ENCODE data around the gene OMA1. TPM values are rescaled to one million over a fixed set of nuclear protein-coding genes. Genes with fewer than 3 reads are reported as not detected.

Gene OMA1
- total RNA-seq, 1 donor from 2014 or later = 2.4 TPM

DNA sequence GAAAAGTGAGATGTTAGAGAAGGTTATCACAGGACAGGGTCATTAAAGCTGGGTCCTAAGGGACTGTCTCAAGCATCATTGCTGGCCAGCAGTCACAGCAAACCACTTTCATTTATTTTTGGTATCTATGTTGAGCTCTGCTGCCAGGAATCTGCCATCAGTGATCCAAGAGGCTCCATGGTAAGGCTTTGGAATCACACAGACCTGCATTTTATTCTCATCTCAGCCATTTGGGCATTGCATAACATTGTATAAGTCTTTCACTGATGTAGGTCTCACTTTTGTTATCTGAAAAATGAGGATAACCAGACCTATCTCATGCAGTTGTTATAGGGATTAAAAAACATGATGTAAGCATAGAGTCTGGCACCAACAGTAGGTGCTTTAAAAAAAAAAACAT is 77.5 kb downstream of the OMA1 start:
- Histone ChIP-seq H3K36me3 (no peaks in the 10 kb centered on the region), H3K4me1 (no peaks in the 10 kb centered on the region), H3K4me3 (no peak overlapping the region), H3K27me3 (no peaks in the 10 kb centered on the region), H3K27ac (no peak overlapping the region), H3K9me3 (no peaks in the 10 kb centered on the region)
- TF ChIP-seq, protein P1, sequence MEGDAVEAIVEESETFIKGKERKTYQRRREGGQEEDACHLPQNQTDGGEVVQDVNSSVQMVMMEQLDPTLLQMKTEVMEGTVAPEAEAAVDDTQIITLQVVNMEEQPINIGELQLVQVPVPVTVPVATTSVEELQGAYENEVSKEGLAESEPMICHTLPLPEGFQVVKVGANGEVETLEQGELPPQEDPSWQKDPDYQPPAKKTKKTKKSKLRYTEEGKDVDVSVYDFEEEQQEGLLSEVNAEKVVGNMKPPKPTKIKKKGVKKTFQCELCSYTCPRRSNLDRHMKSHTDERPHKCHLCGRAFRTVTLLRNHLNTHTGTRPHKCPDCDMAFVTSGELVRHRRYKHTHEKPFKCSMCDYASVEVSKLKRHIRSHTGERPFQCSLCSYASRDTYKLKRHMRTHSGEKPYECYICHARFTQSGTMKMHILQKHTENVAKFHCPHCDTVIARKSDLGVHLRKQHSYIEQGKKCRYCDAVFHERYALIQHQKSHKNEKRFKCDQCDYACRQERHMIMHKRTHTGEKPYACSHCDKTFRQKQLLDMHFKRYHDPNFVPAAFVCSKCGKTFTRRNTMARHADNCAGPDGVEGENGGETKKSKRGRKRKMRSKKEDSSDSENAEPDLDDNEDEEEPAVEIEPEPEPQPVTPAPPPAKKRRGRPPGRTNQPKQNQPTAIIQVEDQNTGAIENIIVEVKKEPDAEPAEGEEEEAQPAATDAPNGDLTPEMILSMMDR (IDR thresholded peaks at IDR 0.05) = no peak
- intact Hi-C loops (cut with DNase I) = no loop called here
- DNase-seq (ENCODE audit: low spot score in 2 of 2) = no peak

DNA sequence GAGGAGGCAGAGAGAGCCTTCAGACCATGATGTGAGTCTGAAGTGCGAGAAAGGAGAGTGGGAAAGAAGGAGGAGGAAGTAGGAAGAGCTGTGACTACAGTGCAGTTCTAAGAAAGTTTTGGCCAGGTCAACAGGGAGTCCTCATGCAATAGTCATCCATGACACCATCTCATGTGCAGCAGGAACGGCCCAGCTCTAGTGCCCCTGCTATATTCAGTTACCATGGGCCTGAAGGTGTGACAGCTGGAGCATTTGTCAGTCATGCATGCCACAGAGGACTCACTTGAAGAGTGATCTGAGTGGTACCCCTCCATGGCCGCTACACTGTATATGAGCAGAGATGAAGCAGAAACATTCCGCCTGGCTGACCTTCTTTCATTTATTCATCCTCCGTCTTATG is 77.9 kb downstream of the OMA1 start:
- Histone ChIP-seq H3K9me3 (no peaks in the 10 kb centered on the region), H3K4me1 (no peaks in the 10 kb centered on the region), H3K4me3 (no peak overlapping the region), H3K27ac (no peak overlapping the region), H3K36me3 (no peaks in the 10 kb centered on the region), H3K27me3 (no peaks in the 10 kb centered on the region)
- no peak for DNase-seq (ENCODE audit: low spot score in 2 of 2)
- TF ChIP-seq, protein P1 (IDR thresholded peaks at IDR 0.05) = no peak
- intact Hi-C loops (cut with DNase I) = no loop called here

DNA sequence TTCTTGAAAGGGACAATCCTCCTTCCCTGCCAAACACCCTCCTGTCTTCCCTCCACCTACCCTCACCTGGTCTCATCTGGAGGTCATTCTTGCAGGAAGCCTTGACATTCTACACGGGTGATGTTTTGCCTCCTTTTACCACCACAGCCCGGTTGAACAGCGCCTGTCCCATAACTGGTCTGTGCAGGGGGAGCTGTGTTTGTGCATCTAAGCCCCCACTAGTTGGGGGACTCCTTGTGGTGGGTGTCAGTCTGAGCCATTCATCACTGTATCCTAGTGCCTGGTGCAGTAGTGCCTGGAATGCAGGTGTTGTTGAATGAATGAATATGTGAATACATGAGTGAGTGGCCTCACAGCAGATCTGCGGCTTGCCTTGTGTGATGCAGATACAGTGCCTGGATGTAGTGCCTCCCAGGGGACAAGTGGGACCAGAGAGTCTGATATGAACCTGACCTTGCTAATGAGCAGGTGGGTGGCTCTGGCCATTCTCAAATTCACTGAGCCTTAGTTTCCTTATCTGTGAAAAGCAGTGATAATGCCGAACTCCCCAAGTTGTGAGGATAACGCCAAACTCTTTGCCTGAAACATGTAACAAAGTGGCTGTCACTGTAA is 79.8 kb downstream of the OMA1 start:
- DNase-seq (ENCODE audit: low spot score in 2 of 2) = no peak
- no peaks in the 10 kb centered on the region for H3K4me1 ChIP-seq
- H3K27ac ChIP-seq = no peak overlapping the region
- no peaks in the 10 kb centered on the region for H3K27me3 ChIP-seq
- intact Hi-C loops (cut with DNase I) = no loop called here
- H3K36me3 ChIP-seq = no peaks in the 10 kb centered on the region
- TF ChIP-seq, protein P1 (IDR thresholded peaks at IDR 0.05) = no peak
- H3K4me3 ChIP-seq = no peak overlapping the region
- no peaks in the 10 kb centered on the region for H3K9me3 ChIP-seq

DNA sequence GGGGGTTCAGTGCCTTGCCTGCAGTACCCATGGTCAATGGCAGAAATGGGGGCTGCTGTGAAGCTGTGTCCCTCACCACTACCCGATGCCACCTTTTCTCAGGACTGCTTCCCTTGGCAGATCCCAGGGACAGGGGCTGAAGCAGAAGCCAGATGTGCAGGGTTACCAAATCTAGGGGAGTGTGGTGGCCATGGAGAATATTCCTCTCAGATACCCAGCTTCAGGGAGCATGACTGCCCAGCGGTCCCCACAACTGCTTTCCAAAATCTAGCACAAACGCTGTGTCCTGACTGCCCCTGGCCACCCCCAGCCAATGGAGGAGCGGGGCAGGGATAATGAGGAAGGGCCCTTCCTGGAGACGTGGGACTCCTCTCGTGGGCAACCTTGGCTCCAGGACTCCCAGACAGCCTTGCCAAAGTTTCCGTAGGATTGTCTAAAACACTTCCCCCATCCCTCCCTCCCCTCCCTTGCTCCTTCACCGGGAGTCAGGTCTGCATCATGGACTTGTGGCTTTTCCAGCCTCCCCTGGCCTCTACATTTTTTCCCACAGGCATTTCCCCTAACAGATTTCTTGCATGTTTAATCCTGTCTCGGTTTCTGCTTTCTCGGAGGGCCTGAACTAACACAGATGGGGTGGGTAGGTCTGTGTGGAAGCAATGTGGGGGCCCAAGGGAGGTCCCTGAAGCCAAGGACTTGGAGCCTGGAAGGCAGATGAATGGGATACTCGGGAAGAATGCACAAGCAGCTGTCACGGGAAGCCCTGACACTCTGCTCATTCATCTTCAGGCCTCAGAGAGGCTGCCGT is 80.5 kb downstream of the OMA1 start:
- TF ChIP-seq, protein P1 (IDR thresholded peaks at IDR 0.05) = no peak
- H3K9me3 ChIP-seq = no peaks in the 10 kb centered on the region
- no peaks in the 10 kb centered on the region for H3K27me3 ChIP-seq
- no peaks in the 10 kb centered on the region for H3K4me1 ChIP-seq
- intact Hi-C loops (cut with DNase I) = no loop called here
- no peaks in the 10 kb centered on the region for H3K36me3 ChIP-seq
- no peak for DNase-seq (ENCODE audit: low spot score in 2 of 2)
- no peak overlapping the region for H3K4me3 ChIP-seq
- H3K27ac ChIP-seq = no peak overlapping the region

DNA sequence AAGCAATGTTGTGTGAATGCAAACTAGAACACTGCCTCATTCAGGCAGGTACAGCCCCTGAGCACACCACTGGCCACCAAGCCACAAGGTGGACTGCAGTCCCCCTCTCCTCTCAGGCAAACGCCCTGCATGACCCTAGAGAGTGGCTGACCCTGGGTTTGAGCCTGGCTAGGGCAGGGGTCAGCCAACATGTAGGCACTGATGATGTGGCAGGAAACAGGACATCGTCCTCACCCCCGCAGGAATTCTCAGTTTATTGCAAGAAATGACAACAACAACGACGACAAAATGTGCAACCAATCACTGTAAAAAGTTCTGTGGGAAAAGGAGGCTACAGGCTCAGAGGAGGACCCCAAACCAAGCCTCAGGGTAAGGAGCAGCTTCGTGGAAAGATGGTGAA is 81.3 kb downstream of the OMA1 start:
- no peak overlapping the region for H3K27ac ChIP-seq
- H3K4me3 ChIP-seq = no peak overlapping the region
- H3K36me3 ChIP-seq = no peaks in the 10 kb centered on the region
- intact Hi-C loops (cut with DNase I) = no loop called here
- no peak for DNase-seq (ENCODE audit: low spot score in 2 of 2)
- TF ChIP-seq, protein P1 (IDR thresholded peaks at IDR 0.05) = no peak
- H3K27me3 ChIP-seq = no peaks in the 10 kb centered on the region
- no peaks in the 10 kb centered on the region for H3K4me1 ChIP-seq
- H3K9me3 ChIP-seq = no peaks in the 10 kb centered on the region

Data from ascending aorta (tissue), 2 donors.